Fibroblast of lung (primary cell): ENCODE data around the gene LTBP1.

ENCODE experiments used
- EZH2 ChIP-seq: IDR thresholded peaks from 2 replicates; pipeline ENCODE4 v1.5.1; 2012; ENCODE audit warnings: low read length, control low read depth, mild to moderate bottlenecking; ENCODE audit errors: missing control alignments
- TF ChIP-seq, protein P1 (sequence below), 2 donors: IDR thresholded peaks in 1 of 2; conservative IDR thresholded peaks in 1 of 2; 1 replicate in 1 of 2; 2 replicates in 1 of 2; pipeline ENCODE4 v1.5.1; 2011 to 2012; ENCODE audit warnings: low read length in 2 of 2, control low read depth in 1 of 2, inconsistent platforms in 1 of 2, low read depth in 1 of 2, mild to moderate bottlenecking in 1 of 2

DNA sequence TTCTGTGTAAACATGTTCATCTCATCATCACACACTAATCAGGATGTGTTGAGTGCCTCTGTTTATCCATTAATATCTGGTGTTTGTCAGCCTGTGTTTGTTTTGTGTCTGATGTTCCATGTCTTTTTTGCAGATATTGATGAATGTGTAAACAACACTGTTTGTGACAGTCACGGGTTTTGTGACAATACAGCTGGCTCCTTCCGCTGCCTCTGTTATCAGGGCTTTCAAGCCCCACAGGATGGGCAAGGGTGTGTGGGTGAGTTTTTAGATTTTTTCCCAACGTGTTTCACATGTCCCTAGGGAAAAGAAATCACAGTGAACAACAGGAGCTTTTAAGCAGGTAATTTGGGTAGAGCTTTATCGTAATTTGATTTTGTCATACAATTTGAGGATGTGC lies 396.0 kb downstream of the LTBP1 start:
- TF ChIP-seq, protein P1, sequence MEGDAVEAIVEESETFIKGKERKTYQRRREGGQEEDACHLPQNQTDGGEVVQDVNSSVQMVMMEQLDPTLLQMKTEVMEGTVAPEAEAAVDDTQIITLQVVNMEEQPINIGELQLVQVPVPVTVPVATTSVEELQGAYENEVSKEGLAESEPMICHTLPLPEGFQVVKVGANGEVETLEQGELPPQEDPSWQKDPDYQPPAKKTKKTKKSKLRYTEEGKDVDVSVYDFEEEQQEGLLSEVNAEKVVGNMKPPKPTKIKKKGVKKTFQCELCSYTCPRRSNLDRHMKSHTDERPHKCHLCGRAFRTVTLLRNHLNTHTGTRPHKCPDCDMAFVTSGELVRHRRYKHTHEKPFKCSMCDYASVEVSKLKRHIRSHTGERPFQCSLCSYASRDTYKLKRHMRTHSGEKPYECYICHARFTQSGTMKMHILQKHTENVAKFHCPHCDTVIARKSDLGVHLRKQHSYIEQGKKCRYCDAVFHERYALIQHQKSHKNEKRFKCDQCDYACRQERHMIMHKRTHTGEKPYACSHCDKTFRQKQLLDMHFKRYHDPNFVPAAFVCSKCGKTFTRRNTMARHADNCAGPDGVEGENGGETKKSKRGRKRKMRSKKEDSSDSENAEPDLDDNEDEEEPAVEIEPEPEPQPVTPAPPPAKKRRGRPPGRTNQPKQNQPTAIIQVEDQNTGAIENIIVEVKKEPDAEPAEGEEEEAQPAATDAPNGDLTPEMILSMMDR (conservative IDR thresholded peaks at IDR 0.05 in 1 of 2, IDR thresholded peaks at IDR 0.05 in 1 of 2; ENCODE audit: low read depth in 1 of 2, low read length in 2 of 2): no peak
- TF ChIP-seq EZH2: no peak
